Stimulated activated CD4-positive, alpha-beta T cell treated with anti-CD3 and anti-CD28 coated beads, Interleukin-1b, Interleukin-23, amount 100 ng/mL, for 4 hours (primary cell): Measurements from ENCODE around the gene ARHGDIB.

Experiments used
- DNase-seq, 2 donors: peaks; one replicate each; pipeline ENCODE4 v3.0.0-alpha.2; 2020; ENCODE audit warnings: low read depth in 2 of 2

Gene ARHGDIB

DNA sequence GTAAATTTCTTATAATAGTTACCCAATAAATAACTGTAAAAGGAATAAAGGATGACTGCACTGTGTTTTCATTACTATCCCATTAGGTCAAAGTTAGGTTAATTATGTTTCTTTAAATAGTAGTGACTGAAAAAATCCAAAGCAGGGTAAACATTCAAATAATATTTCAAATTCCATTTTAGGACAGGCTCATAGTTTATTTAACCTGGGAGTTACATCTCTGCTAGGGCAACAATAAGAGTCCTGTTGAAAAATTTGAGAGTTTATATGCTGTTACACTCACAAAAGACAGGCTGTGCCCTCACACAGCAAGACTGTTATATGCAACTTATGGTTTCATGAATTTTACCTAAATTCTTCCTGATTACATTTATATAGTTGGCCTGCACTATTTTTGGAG is 31.1 kb downstream of the ARHGDIB start:
- DNase-seq = no peak

DNA sequence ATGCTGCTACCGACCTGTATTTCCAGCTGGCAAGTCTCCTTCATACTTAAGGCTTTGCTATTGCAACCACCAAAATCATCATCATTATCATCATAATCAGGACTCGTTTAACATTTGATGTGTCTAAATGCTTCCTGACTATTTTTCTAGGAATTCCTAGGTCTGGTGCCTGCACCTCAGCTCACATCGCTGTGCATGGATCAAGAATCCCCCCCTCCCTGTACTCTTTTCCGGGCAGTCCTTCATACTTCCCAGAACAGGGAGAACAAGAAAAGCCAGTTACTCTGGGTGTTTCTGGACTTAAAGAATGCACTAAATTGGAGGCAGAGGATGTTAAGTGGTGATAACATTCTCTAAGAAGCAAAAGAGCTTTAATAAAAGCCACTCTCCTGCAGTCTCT is 32.5 kb downstream of the ARHGDIB start:
- DNase-seq = no peak

GRCh38 chr12:14927267-14927666 is 34.1 kb downstream of the ARHGDIB start:
- DNase-seq = no peak

- no peak for DNase-seq
These were observed 36.9 kb downstream of the ARHGDIB start for GRCh38 chr12:14924541-14924940.

GRCh38 chr12:14923944-14924343 is 37.5 kb downstream of the ARHGDIB start:
- DNase-seq = no peak

DNA sequence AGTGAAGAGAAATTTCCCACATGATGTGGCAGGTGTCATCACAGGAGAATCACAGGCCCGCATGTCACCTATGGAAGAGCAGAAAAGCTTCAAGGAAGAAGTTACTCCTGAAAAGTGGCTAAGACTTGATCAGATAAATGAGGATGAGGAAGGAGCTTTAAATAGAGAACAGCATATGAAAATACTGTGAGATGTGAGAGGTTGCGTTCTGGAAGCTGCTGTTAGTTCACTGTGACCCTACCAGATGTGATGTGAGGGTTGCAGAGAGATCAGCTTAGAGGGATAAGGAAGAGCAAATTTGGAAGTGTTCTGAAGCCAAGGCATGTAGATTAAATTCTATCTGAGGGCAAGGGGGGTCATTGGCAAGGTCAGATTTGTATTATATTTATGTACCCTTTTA is 40.2 kb downstream of the ARHGDIB start:
- DNase-seq = no peak

- no peak for DNase-seq
These were observed 40.8 kb downstream of the ARHGDIB start for GRCh38 chr12:14920475-14921126.

- DNase-seq = no peak
These were observed 41.9 kb downstream of the ARHGDIB start for GRCh38 chr12:14919455-14919854.

- no peak for DNase-seq
These were observed 45.7 kb downstream of the ARHGDIB start for GRCh38 chr12:14915736-14916135.

GRCh38 chr12:14913381-14913781 is 48.0 kb downstream of the ARHGDIB start:
- no peak for DNase-seq

DNA sequence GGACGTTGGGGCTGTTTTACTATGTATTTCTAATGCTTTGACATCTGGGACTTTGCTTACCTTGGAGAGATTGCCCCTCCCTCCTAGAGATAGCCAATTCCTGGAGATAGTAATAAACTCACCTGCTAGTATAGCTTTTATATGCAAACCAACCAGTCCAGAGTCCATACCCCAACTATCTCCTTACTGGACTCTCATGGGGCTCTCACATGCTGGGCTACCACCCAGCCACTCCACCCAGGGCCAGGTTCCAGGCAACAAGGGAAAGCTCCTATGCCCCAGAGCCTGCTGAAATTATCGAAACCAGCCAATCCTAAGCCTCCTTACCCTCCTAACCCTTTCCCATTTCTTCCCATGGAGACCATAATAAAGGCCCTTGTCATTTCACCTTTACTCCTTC is 50.3 kb downstream of the ARHGDIB start:
- DNase-seq = no peak

DNA sequence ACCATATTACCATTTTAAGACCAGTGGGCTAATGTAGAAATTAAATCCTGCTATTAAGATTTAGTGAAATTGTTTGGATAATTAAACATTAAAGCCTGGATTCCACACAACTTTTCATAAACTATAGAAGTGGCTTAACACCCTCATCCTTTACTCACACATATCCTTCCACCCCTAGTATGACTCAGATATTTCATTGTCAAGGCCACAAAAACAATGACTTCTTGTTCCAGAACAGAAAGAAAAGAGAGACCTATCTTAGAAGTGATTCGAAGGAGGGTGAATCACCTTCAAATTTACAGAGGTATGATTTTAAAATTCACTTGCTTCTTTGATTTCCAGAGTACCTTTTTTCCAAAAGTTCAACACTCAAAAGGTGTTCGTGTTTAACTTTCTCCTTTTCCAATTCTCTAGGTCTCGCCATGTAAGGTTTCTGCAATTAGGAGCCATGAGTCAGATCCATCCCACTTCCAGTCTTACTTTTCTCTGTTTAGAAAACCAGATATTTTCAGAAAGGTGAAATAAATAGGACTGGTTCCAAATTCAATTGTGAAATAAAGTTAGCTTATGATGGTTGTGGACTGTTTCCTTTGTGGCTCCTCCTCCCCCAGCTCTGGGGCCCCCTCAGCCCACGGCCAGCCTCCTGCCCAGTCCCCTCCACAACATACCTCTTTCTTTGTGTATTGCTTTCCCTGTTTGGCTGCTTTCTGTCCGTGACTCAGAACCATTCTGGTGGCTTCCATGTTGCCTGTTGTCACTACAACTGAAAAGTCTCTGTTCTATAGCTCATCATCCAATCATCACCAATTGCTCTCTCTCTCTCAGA is 51.1 kb downstream of the ARHGDIB start:
- DNase-seq = no peak

- DNase-seq = no peak
These were observed 53.4 kb downstream of the ARHGDIB start for GRCh38 chr12:14907953-14908352.

DNA sequence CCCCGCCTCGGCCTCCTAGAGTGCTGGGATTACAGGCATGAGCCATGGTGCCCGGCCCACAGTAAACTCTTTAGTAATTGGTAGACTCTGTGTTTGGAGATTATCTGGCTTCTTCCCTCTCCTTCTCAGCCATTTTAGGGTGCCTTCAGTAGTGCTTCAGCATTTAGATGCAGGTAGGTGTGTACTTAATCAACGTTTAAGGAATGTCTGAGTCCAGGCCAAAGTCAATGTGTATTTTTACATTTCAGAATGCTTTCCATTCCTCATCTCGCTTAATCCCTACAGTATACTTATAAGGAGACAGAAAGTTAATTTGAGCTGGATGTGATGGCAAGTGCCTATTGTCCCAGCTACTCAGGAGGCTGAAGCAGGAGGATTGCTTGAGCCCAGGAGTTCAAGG is 55.3 kb downstream of the ARHGDIB start:
- DNase-seq = no peak

- no peak for DNase-seq
These were observed 56.0 kb downstream of the ARHGDIB start for GRCh38 chr12:14905269-14906004.

- DNase-seq = no peak
These were observed 56.5 kb downstream of the ARHGDIB start for GRCh38 chr12:14904854-14905253.

DNA sequence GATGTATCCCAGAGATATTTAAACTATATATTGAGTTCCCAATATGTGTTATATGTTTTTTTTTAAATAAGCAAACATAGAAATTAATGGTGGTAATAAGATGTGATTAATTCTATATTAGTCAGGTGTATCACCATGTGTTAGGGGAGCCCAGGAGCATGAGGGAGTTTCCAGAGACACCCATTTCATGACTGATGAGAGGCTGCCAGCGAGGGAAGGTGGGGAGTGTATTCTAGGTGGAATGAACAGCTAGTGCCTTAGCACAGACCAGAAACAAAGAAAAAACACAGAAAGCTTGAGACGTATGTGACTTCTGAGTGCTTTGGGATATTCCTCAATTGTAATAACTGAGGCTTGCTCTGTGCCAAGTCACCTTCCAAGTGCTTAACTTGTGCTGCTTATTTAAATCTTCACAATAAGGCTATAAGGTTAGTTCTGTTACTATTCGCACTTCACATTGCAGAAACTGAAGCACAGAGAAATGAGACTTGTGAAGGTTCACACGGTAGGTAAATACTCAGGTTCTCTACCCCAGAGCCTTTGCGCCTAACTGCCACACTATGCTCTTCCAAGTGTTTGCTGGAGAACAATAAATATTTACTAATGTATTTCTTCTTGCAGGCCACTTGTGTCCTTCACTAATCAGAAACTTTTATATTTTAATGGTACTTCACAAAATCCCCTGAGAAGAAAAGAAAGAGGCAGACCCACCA is 57.9 kb downstream of the ARHGDIB start:
- DNase-seq = no peak

GRCh38 chr12:14902465-14902864 is 58.9 kb downstream of the ARHGDIB start:
- DNase-seq = no peak

GRCh38 chr12:14901228-14901562 is 60.2 kb downstream of the ARHGDIB start:
- DNase-seq = no peak

DNA sequence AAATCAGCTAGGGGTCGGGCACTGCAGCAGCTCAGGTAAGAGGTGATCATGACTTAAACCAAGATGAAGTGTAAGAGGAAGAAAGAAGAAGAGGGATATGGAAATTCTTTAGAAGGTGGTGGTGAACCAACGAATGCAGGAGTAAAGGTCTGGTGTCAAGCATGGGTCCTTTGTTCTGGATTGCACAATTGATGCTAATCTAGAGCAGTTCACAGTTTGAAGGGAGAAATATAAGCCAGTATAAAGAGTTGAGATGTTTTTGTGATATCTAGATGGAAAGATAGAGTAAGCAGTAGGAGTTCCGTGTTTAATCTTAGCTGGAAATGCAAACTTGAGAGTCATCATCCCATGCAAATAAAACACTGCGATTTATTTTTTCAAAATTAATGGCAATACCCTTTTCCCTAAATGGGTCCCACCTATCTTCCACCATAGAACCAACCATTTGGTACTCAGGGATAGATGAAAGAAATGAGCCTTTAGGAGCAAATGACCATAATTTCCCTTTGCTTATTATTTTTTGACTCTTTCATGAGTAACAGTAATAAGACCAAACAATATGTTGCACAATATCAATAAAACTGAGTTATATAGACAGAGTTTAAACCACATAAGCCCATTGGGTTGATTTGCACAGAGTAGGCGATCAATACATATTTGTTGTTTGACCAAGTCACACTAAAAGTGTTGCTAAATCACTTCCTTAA is 60.7 kb downstream of the ARHGDIB start:
- DNase-seq = no peak

GRCh38 chr12:14896521-14897169 is 64.8 kb downstream of the ARHGDIB start:
- DNase-seq = no peak
